Measurements from ENCODE around the gene COL15A1.

DNA sequence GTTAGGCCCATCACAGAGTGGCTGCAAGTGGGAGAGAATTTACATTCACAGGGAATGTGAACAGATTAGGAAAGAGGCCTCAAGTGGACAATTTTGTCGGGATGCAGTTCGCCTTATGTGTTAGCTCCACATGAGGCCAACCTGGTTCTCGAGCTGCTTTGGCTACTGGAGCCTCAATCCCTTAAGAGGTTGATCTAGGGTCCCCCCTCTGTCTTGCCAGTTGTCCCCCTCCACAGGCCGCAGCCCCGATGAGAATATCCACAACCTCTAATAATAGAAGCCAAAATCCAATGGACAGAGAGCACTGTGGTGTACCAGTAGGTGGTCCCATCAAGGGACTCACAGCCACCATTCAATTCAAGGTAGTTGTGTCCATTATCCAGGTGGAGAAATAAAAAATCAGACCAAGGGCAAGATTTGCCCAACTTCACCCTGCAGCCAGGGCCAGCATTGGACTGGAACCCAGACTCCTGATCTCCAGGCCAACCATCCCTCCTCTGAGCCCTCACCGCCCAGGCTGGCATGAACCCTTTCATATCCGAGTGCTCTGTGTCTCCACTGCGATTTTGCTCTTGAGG is 1.7 kb upstream of the COL15A1 start:
- no peak for TF ChIP-seq CTCF (IDR thresholded peaks at IDR 0.05)
- no peak for TF ChIP-seq NFE2L1 (CRISPR knock-in tag; IDR thresholded peaks at IDR 0.05)
- no peak for TF ChIP-seq FOXP1 (CRISPR knock-in tag; IDR thresholded peaks at IDR 0.05; ENCODE audit: borderline replicate concordance)
- no peak for TF ChIP-seq JUN (CRISPR knock-in tag; IDR thresholded peaks at IDR 0.05)
- no peak for TF ChIP-seq ESRRA (CRISPR knock-in tag; IDR thresholded peaks at IDR 0.05; ENCODE audit: borderline replicate concordance)
- no peak for TF ChIP-seq ETV6 (CRISPR knock-in tag; IDR thresholded peaks at IDR 0.05)
- TF ChIP-seq, protein P1, sequence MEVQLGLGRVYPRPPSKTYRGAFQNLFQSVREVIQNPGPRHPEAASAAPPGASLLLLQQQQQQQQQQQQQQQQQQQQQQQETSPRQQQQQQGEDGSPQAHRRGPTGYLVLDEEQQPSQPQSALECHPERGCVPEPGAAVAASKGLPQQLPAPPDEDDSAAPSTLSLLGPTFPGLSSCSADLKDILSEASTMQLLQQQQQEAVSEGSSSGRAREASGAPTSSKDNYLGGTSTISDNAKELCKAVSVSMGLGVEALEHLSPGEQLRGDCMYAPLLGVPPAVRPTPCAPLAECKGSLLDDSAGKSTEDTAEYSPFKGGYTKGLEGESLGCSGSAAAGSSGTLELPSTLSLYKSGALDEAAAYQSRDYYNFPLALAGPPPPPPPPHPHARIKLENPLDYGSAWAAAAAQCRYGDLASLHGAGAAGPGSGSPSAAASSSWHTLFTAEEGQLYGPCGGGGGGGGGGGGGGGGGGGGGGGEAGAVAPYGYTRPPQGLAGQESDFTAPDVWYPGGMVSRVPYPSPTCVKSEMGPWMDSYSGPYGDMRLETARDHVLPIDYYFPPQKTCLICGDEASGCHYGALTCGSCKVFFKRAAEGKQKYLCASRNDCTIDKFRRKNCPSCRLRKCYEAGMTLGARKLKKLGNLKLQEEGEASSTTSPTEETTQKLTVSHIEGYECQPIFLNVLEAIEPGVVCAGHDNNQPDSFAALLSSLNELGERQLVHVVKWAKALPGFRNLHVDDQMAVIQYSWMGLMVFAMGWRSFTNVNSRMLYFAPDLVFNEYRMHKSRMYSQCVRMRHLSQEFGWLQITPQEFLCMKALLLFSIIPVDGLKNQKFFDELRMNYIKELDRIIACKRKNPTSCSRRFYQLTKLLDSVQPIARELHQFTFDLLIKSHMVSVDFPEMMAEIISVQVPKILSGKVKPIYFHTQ (CRISPR knock-in tag; IDR thresholded peaks at IDR 0.05), result no peak

Data from WTC11 (cell line).